ENCODE measurements around the gene RASA3. TPM values are rescaled to one million over a fixed set of nuclear protein-coding genes. Genes with fewer than 3 reads are reported as not detected.
A peak's percentile ranks its signal among the peaks of the same experiment; 100 is the strongest.
"Not testable (repeated sequence)": the region's sequence is repeated elsewhere in the genome, so short reads cannot be mapped to it uniquely, and the experiment has no call there.

The RASA3 gene
- polyA plus RNA-seq, 1 donor: 23.6 TPM

GRCh38 chr13:114126086-114126485 is 6.3 kb downstream of the RASA3 start:
- DNase-seq: not testable (repeated sequence)

GRCh38 chr13:114125589-114125988 is 6.8 kb downstream of the RASA3 start:
- no peak for DNase-seq

GRCh38 chr13:114124921-114125320 is 7.5 kb downstream of the RASA3 start:
- DNase-seq: no peak

- DNase-seq: no peak
Measured at GRCh38 chr13:114124431-114124830, 8.0 kb downstream of the RASA3 start.

GRCh38 chr13:114123876-114124275 is 8.5 kb downstream of the RASA3 start:
- no peak for DNase-seq

GRCh38 chr13:114123448-114123847 is 9.0 kb downstream of the RASA3 start:
- DNase-seq: no peak

- DNase-seq: no peak
Measured at GRCh38 chr13:114122591-114123211, 9.7 kb downstream of the RASA3 start.

GRCh38 chr13:114122127-114122511 is 10.3 kb downstream of the RASA3 start:
- DNase-seq: no peak

- no peak for DNase-seq
Measured at GRCh38 chr13:114121496-114122126, 10.8 kb downstream of the RASA3 start.

GRCh38 chr13:114121031-114121430 is 11.4 kb downstream of the RASA3 start:
- no peak for DNase-seq

GRCh38 chr13:114120591-114121011 is 11.8 kb downstream of the RASA3 start:
- DNase-seq: no peak

GRCh38 chr13:114119196-114119595 is 13.2 kb downstream of the RASA3 start:
- peak; percentile 84 for DNase-seq

- no peak for DNase-seq
Measured at GRCh38 chr13:114118511-114119123, 13.8 kb downstream of the RASA3 start.

GRCh38 chr13:114118086-114118485 is 14.3 kb downstream of the RASA3 start:
- DNase-seq: no peak

- not testable (repeated sequence) for DNase-seq
Measured at GRCh38 chr13:114117341-114117874, 15.0 kb downstream of the RASA3 start.

GRCh38 chr13:114116734-114117133 is 15.7 kb downstream of the RASA3 start:
- no peak for DNase-seq

- no peak for DNase-seq
Measured at GRCh38 chr13:114115796-114116195, 16.6 kb downstream of the RASA3 start.

GRCh38 chr13:114115191-114115671 is 17.2 kb downstream of the RASA3 start:
- DNase-seq: no peak

- DNase-seq: not testable (repeated sequence)
Measured at GRCh38 chr13:114114666-114115065, 17.8 kb downstream of the RASA3 start.

- no peak for DNase-seq
Measured at GRCh38 chr13:114114006-114114640, 18.3 kb downstream of the RASA3 start.

GRCh38 chr13:114113395-114113794 is 19.0 kb downstream of the RASA3 start:
- not testable (repeated sequence) for DNase-seq

- no peak for DNase-seq
Measured at GRCh38 chr13:114112826-114113322, 19.5 kb downstream of the RASA3 start.
